Ureter (tissue), 1 donor: Measurements from ENCODE around the gene NEK4. TPM values are rescaled to one million over a fixed set of nuclear protein-coding genes. Genes with fewer than 3 reads are reported as not detected.
"Not testable (repeated sequence)": the region's sequence is repeated elsewhere in the genome, so short reads cannot be mapped to it uniquely, and the experiment has no call there.

ENCODE experiments used
- DNase-seq: peaks from one replicate; pipeline ENCODE4 v3.0.0-alpha.2; 2020; ENCODE audit warnings: low spot score
- total RNA-seq: library from RNA; stranded (reverse); gene quantifications from one replicate; pipeline ENCODE4 v1.2.4, GENCODE V29; 2023
- donor health status: DM: yes; HTN: yes; CAD: no.

The NEK4 gene
- total RNA-seq, 1 donor from 2014 or later = 36.3 TPM

GRCh38 chr3:52697632-52697965 lies 73.1 kb downstream of the NEK4 start:
- DNase-seq = no peak

- DNase-seq = no peak
Measured at GRCh38 chr3:52696830-52697631, 73.7 kb downstream of the NEK4 start.

- no peak for DNase-seq
Measured at GRCh38 chr3:52695798-52696671, 74.7 kb downstream of the NEK4 start.

GRCh38 chr3:52694528-52695189 lies 76.1 kb downstream of the NEK4 start:
- no peak for DNase-seq

- no peak for DNase-seq
Measured at GRCh38 chr3:52693071-52693470, 77.7 kb downstream of the NEK4 start.

- DNase-seq = no peak
Measured at GRCh38 chr3:52690560-52690959, 80.2 kb downstream of the NEK4 start.

- no peak for DNase-seq
Measured at GRCh38 chr3:52689151-52689550, 81.6 kb downstream of the NEK4 start.

- DNase-seq = no peak
Measured at GRCh38 chr3:52688266-52688665, 82.5 kb downstream of the NEK4 start.

- peak; percentile 94 for DNase-seq
Measured at GRCh38 chr3:52685709-52686691, 84.7 kb downstream of the NEK4 start, which contains the start of the genes GNL3 and PBRM1. Gene GNL3 (plus strand): TSS chr3:52686032. CDS start chr3:52686093, 61 bp downstream. Gene PBRM1 (minus strand): TSS chr3:52685913.

GRCh38 chr3:52685285-52685708 lies 85.4 kb downstream of the NEK4 start:
- DNase-seq = peak; percentile 78

GRCh38 chr3:52684184-52684583 lies 86.6 kb downstream of the NEK4 start:
- no peak for DNase-seq

- no peak for DNase-seq
Measured at GRCh38 chr3:52683611-52684010, 87.1 kb downstream of the NEK4 start.

GRCh38 chr3:52682016-52682415 lies 88.7 kb downstream of the NEK4 start:
- DNase-seq = no peak

GRCh38 chr3:52681596-52681995 lies 89.1 kb downstream of the NEK4 start:
- DNase-seq = no peak

- no peak for DNase-seq
Measured at GRCh38 chr3:52679811-52680210, 90.9 kb downstream of the NEK4 start.

- DNase-seq = no peak
Measured at GRCh38 chr3:52679199-52679538, 91.6 kb downstream of the NEK4 start.

- DNase-seq = no peak
Measured at GRCh38 chr3:52678265-52679198, 92.2 kb downstream of the NEK4 start.

GRCh38 chr3:52676201-52676600 lies 94.5 kb downstream of the NEK4 start:
- DNase-seq = not testable (repeated sequence)

- no peak for DNase-seq
Measured at GRCh38 chr3:52671676-52672075, 99.1 kb downstream of the NEK4 start.
